ENCODE data around the gene RNF144A.

DNA sequence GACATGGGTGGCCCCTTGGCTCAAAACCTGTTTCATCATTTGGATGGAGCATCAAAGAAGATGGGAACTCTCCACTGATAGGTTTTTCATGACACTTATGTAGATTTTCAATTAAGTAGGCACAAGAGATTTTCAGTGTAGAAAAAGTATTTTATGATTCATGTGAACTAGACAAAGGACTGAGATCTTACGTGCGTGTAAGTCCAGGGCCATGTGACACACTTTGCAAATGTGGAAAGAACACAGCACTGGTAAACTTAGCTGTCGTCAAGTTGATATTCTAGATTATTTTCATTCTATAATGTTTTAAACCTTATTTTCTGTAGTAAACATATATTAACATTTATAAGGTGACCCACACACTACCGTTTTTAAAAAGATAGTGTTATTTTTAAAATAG, 37.4 kb downstream of the RNF144A start:
- TF ChIP-seq CTCF (IDR thresholded peaks at IDR 0.05; ENCODE audit: extremely low read depth in 1 of 2, insufficient read depth in 1 of 2, low read depth in 1 of 2, low read length in 2 of 2) (no peak), POLR2A (IDR thresholded peaks at IDR 0.05; ENCODE audit: low read depth, low read length) (no peak), FOS (IDR thresholded peaks at IDR 0.05; ENCODE audit: borderline replicate concordance, insufficient read depth, low read length) (no peak), POLR2AphosphoS5 (IDR thresholded peaks at IDR 0.05; ENCODE audit: insufficient read depth, low read depth, low read length) (no peak)

Measured in endothelial cell of umbilical vein (primary cell).